ENCODE data around the gene SUGCT.

DNA sequence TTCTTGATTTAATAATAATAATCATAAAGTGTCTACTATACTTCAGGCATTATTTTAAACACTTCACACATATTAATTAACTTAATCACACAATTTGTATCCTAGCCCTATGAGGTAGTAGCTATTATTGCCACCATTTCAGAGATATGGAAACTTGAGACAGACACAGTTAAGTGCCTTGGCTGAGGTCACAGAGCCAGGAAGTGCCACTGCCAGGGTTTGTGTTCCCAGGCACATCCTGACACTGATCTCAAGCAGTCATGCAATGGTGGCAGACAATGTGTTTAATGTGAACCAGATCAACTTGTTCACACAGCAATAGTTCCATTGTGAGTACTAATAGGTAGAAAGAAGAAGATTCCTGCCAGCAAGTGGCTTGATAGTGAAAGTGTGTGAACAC, 666.0 kb downstream of the SUGCT start:
- TF ChIP-seq POLR2A (IDR thresholded peaks at IDR 0.05; ENCODE audit: control extremely low read depth in 1 of 2, low read depth in 2 of 2, low read length in 2 of 2), result no peak
- TF ChIP-seq YY1 (IDR thresholded peaks at IDR 0.05; ENCODE audit: low read depth, low read length), result no peak
- TF ChIP-seq, protein P1, sequence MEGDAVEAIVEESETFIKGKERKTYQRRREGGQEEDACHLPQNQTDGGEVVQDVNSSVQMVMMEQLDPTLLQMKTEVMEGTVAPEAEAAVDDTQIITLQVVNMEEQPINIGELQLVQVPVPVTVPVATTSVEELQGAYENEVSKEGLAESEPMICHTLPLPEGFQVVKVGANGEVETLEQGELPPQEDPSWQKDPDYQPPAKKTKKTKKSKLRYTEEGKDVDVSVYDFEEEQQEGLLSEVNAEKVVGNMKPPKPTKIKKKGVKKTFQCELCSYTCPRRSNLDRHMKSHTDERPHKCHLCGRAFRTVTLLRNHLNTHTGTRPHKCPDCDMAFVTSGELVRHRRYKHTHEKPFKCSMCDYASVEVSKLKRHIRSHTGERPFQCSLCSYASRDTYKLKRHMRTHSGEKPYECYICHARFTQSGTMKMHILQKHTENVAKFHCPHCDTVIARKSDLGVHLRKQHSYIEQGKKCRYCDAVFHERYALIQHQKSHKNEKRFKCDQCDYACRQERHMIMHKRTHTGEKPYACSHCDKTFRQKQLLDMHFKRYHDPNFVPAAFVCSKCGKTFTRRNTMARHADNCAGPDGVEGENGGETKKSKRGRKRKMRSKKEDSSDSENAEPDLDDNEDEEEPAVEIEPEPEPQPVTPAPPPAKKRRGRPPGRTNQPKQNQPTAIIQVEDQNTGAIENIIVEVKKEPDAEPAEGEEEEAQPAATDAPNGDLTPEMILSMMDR (IDR thresholded peaks at IDR 0.05; ENCODE audit: control extremely low read depth in 1 of 3, insufficient read depth in 1 of 3, low read depth in 1 of 3, low read length in 3 of 3), result no peak
- TF ChIP-seq RXRA (IDR thresholded peaks at IDR 0.05; ENCODE audit: insufficient read depth, low read depth, low read length), result no peak
- TF ChIP-seq RAD21 (IDR thresholded peaks at IDR 0.05 in 1 of 2, conservative IDR thresholded peaks at IDR 0.05 in 1 of 2; ENCODE audit: low read depth in 2 of 2, low read length in 2 of 2), result no peak
- TF ChIP-seq, protein P2, sequence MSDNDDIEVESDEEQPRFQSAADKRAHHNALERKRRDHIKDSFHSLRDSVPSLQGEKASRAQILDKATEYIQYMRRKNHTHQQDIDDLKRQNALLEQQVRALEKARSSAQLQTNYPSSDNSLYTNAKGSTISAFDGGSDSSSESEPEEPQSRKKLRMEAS (IDR thresholded peaks at IDR 0.05), result no peak
- no peak for TF ChIP-seq EGR1 (IDR thresholded peaks at IDR 0.05; ENCODE audit: borderline replicate concordance, low read depth, low read length)
- no peak for TF ChIP-seq BACH1 (IDR thresholded peaks at IDR 0.05; ENCODE audit: low read length)
- no peak for TF ChIP-seq NRF1 (IDR thresholded peaks at IDR 0.05; ENCODE audit: low read depth, low read length)
- no peak for TF ChIP-seq SUZ12 (IDR thresholded peaks at IDR 0.05; ENCODE audit: low read length)
- no peak for TF ChIP-seq BRCA1 (IDR thresholded peaks at IDR 0.05; ENCODE audit: low read depth, low read length)
- TF ChIP-seq RBBP5 (IDR thresholded peaks at IDR 0.05; ENCODE audit: borderline replicate concordance, low read depth, low read length), result no peak
- no peak for TF ChIP-seq EZH2 (IDR thresholded peaks at IDR 0.05; ENCODE audit: low read depth, low read length, severe bottlenecking)
